HEK293T (cell line): Measurements from ENCODE around the gene SPECC1L.

Experiments
- CTCF ChIA-PET: fragments of 350-600 bp; formaldehyde crosslinking; extraction: SDS; loops from one replicate; lab custom pipeline; 2021; ENCODE audit warnings: antibody characterized with exemption, inconsistent platforms; lab: Yijun Ruan, JAX
- POLR2A ChIA-PET: fragments of 350-600 bp; formaldehyde crosslinking; extraction: SDS; loops from one replicate; lab custom pipeline; 2020; ENCODE audit warnings: antibody characterized with exemption, inconsistent platforms; lab: Yijun Ruan, JAX
- DNase-seq: peaks from one replicate; pipeline ENCODE4 v3.0.0; 2012; ENCODE audit warnings: mixed read lengths; ENCODE audit errors: extremely low spot score
- ARNT ChIP-seq: fragments of 450-650 bp; IDR thresholded peaks from 2 replicates; pipeline ENCODE4 v1.6.1; 2017; ENCODE audit warnings: mild to moderate bottlenecking
- BHLHE40 ChIP-seq: fragments of 450-650 bp; IDR thresholded peaks from 2 replicates; pipeline ENCODE4 v1.6.1; 2016; ENCODE audit warnings: mild to moderate bottlenecking, moderate library complexity, borderline replicate concordance
- CTBP1 ChIP-seq: fragments of 450-650 bp; IDR thresholded peaks from 2 replicates; pipeline ENCODE4 v1.6.1; 2016; ENCODE audit warnings: borderline replicate concordance
- ELF4 ChIP-seq: fragments of 450-650 bp; IDR thresholded peaks from 2 replicates; pipeline ENCODE4 v1.6.1; 2017; ENCODE audit warnings: antibody characterized with exemption
- FOXA1 ChIP-seq: fragments of 450-650 bp; IDR thresholded peaks from 2 replicates; pipeline ENCODE4 v1.6.1; 2016; ENCODE audit warnings: mild to moderate bottlenecking
- FOXK2 ChIP-seq: fragments of 450-650 bp; IDR thresholded peaks from 2 replicates; pipeline ENCODE4 v1.6.1; 2016; ENCODE audit warnings: mild to moderate bottlenecking
- FOXM1 ChIP-seq: fragments of 450-650 bp; IDR thresholded peaks from 2 replicates; pipeline ENCODE4 v1.6.1; 2017; ENCODE audit warnings: mild to moderate bottlenecking, borderline replicate concordance
- HDGF ChIP-seq: fragments of 450-650 bp; IDR thresholded peaks from 2 replicates; pipeline ENCODE4 v1.6.1; 2017; ENCODE audit warnings: antibody characterized with exemption, borderline replicate concordance
- L3MBTL2 ChIP-seq: fragments of 450-650 bp; conservative IDR thresholded peaks from 2 replicates; pipeline ENCODE4 v1.6.1; 2016; ENCODE audit warnings: mild to moderate bottlenecking
- LEF1 ChIP-seq: fragments of 450-650 bp; IDR thresholded peaks from 2 replicates; pipeline ENCODE4 v1.6.1; 2017; ENCODE audit warnings: mild to moderate bottlenecking, borderline replicate concordance
- NFRKB ChIP-seq: fragments of 450-650 bp; IDR thresholded peaks from 2 replicates; pipeline ENCODE4 v1.6.1; 2016; ENCODE audit warnings: mild to moderate bottlenecking, moderate library complexity
- PKNOX1 ChIP-seq: fragments of 450-650 bp; IDR thresholded peaks from 2 replicates; pipeline ENCODE4 v1.6.1; 2016
- SP1 ChIP-seq: fragments of 450-650 bp; IDR thresholded peaks from 2 replicates; pipeline ENCODE4 v1.6.1; 2017
- SUZ12 ChIP-seq: fragments of 450-650 bp; IDR thresholded peaks from 2 replicates; pipeline ENCODE4 v1.6.1; 2016; ENCODE audit warnings: mild to moderate bottlenecking
- TARDBP ChIP-seq: fragments of 450-650 bp; IDR thresholded peaks from 2 replicates; pipeline ENCODE4 v1.6.1; 2016
- ZNF384 ChIP-seq: fragments of 450-650 bp; IDR thresholded peaks from 2 replicates; pipeline ENCODE4 v1.6.1; 2016

Gene SPECC1L

GRCh38 chr22:24423519-24424000 lies 152.9 kb downstream of the SPECC1L start:
- peak; percentile 94 for DNase-seq
- ChIA-PET CTCF (interaction anchor here (0.6 to 1.2 kb wide), 4 partner anchors 21 to 83 kb away, joined by 3 to 6 read pairs (median 4); no protein-coding TSS in a partner anchor), POLR2A (no interaction called here)
- no peak for TF ChIP-seq SP1
- TF ChIP-seq ZNF384: no peak
- TF ChIP-seq ELF4: no peak
- TF ChIP-seq TARDBP: no peak
- no peak for TF ChIP-seq NFRKB
- TF ChIP-seq FOXM1: no peak
- TF ChIP-seq PKNOX1: no peak
- TF ChIP-seq LEF1: no peak
- no peak for TF ChIP-seq CTBP1
- no peak for TF ChIP-seq SUZ12
- no peak for TF ChIP-seq L3MBTL2
- no peak for TF ChIP-seq HDGF
- no peak for TF ChIP-seq BHLHE40
- no peak for TF ChIP-seq FOXA1
- no peak for TF ChIP-seq ARNT
- no peak for TF ChIP-seq FOXK2

GRCh38 chr22:24424001-24424900 lies 153.6 kb downstream of the SPECC1L start:
- ChIA-PET POLR2A (no interaction called here), CTCF (interaction anchor here (1.0 to 1.2 kb wide), 3 partner anchors 21 to 83 kb away, joined by 4 to 6 read pairs (median 5); no protein-coding TSS in a partner anchor)
- DNase-seq: peak; percentile 61
- TF ChIP-seq L3MBTL2 (no peak), HDGF (no peak), TARDBP (no peak)

GRCh38 chr22:24424901-24425775 lies 154.5 kb downstream of the SPECC1L start:
- no peak for DNase-seq
- ChIA-PET CTCF (interaction anchor here (1.2 kb wide), 1 partner anchor 82 kb away, joined by 4 read pairs; no protein-coding TSS in a partner anchor), POLR2A (no interaction called here)
- TF ChIP-seq L3MBTL2 (no peak), FOXA1 (no peak), SP1 (no peak), BHLHE40 (no peak), PKNOX1 (no peak)

- ChIA-PET CTCF (no interaction called here), POLR2A (no interaction called here)
- TF ChIP-seq ELF4: no peak
- TF ChIP-seq CTBP1: no peak
- TF ChIP-seq LEF1: no peak
- TF ChIP-seq SUZ12: no peak
- no peak for TF ChIP-seq HDGF
- TF ChIP-seq BHLHE40: no peak
- no peak for TF ChIP-seq SP1
- no peak for TF ChIP-seq TARDBP
- TF ChIP-seq FOXM1: no peak
- TF ChIP-seq PKNOX1: no peak
- TF ChIP-seq ARNT: no peak
- no peak for TF ChIP-seq FOXK2
- no peak for TF ChIP-seq FOXA1
- no peak for TF ChIP-seq ZNF384
- TF ChIP-seq L3MBTL2: no peak
- TF ChIP-seq NFRKB: no peak
- no peak for DNase-seq
Observed at GRCh38 chr22:24426436-24426835, 155.8 kb downstream of the SPECC1L start.

GRCh38 chr22:24426851-24427499 lies 156.3 kb downstream of the SPECC1L start:
- TF ChIP-seq FOXA1: no peak
- TF ChIP-seq FOXM1: no peak
- no peak for TF ChIP-seq BHLHE40
- no peak for TF ChIP-seq LEF1
- TF ChIP-seq NFRKB: no peak
- DNase-seq: no peak
- ChIA-PET CTCF (no interaction called here), POLR2A (no interaction called here)
